CD4-positive, alpha-beta T cell treated with Interleukin-15 for 1 hour (primary cell): ENCODE results near the gene LYG2.
"Not testable (repeated sequence)": the region's sequence is repeated elsewhere in the genome, so short reads cannot be mapped to it uniquely, and the experiment has no call there.

ENCODE experiments used
- DNase-seq: peaks from one replicate; pipeline ENCODE4 v3.0.0-alpha.2; 2020

Gene LYG2

GRCh38 chr2:99255491-99256318 is at the start of gene LYG2:
Gene LYG2 (minus strand): TSS chr2:99255666. CDS start chr2:99254260, 1,406 bp downstream.
- no peak for DNase-seq

DNA sequence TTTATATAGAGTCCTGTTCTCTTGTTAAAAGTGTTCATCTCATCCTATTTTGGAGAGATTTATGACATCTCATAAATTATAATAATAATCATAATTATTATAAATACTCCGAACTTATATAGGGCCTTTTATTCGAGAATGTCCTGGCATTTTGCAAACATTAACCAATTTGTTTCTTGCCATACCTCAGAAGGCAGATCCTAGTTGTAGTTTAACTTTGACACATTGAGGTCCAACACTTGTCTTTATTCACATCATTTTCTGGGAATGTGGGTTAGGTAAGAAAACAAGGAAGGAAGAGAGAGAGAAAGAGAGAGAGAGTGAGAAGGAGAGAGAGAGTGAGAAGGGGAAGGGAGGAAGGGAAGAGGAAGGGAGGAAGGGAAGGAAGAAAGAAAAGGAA is 45.6 kb upstream of the LYG2 start, which contains the start of gene LYG1:
LYG1 (minus strand) TSS at position 101 of the 400 bp plus-strand sequence. CDS start 5,527 bp downstream, outside the sequence.
- DNase-seq: not testable (repeated sequence)

DNA sequence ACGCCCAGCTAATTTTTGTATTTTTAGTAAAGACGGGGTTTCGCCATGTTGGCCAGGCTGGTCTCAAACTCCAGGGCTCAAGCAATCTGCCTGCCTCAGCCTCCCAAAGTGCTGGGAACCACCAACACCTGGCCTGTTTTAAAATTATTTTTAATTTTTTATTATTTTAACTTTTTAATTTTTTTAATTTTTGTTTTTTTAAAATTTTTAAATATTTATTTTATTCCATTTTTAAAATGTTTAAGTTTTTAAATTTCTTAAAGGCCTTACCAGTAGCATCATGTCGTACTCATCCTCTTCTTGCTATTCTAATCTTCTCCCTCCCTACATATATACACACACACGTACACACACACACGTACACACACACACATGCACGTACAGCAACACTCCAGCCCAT is 44.1 kb upstream of the LYG2 start:
- no peak for DNase-seq

GRCh38 chr2:99297994-99298393 is 42.5 kb upstream of the LYG2 start:
- DNase-seq: no peak

DNA sequence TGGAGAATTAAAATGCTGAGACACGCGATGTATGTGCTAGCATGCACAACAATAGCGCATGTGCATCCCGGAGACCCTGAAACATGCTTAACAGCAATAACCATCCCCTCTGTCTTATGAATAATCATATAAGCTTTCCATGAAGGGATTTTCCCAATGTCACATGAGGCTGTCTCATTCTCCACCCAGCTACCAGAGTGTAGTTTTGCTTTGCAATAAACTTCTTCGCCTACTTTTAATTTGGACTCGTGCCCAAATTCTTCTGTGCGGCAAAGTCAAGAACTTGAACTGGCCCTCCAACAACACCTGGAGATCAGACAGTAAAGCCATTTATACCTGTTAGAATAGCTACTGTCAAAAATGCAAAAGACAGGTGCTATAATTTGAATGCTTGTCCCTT is 30.1 kb upstream of the LYG2 start:
- no peak for DNase-seq

DNA sequence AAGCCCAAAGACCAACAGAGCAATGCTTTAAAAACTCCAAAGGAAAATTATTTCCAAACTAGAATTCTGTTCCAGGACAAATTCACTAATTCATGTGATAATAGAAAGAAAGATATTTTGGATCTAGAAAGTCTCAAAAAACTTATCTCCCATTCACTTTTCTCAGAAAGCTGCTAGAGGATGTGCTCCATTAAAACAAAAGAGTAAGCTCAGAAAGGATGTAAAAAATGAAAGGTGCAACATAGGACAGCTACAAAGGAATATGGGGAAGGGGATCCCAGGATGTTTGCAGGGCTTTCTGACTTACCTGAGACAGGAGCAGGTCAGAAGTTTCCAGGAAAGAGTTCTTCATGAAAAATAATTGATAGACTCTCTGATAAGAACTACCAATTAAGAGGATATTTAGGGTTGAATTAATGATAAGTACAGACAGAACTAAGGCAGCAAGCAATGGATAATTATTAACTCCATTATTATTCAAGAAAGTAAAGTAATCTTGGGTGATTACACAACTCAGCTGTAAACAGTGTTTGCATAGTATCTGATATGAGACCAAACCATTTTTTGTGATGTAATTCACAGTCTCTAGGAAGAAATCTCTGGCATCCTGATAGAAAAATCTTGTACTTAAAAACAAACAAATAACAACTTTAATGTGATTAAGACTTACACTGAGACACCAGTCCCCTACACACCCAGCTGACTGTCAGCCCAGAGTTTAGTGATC is 24.7 kb upstream of the LYG2 start:
- no peak for DNase-seq

DNA sequence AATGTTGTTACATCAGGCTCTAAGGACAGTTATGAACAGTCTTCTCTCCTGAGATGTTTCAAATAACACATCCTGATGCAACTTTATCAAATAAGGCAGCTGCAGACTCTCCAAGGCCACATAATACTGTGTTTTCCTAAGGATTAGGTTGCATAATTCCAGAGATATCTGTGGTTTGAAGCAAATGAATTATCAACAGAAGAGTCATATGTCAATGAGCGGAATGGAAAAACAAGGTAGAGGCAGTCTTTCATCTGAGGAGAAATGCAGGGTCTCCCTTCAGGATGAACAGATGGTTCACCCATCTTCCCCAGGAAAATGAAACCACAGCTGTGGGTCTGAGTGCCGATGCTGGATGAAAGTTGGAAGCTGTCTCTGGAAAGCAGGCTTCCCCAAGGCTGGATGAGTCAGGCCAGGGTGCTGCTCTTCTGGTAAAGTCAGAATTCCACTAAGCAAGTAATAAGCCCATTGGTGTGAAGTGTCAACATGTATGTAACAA is 23.4 kb upstream of the LYG2 start:
- no peak for DNase-seq

- not testable (repeated sequence) for DNase-seq
Measured at GRCh38 chr2:99278195-99278765, 22.8 kb upstream of the LYG2 start.

DNA sequence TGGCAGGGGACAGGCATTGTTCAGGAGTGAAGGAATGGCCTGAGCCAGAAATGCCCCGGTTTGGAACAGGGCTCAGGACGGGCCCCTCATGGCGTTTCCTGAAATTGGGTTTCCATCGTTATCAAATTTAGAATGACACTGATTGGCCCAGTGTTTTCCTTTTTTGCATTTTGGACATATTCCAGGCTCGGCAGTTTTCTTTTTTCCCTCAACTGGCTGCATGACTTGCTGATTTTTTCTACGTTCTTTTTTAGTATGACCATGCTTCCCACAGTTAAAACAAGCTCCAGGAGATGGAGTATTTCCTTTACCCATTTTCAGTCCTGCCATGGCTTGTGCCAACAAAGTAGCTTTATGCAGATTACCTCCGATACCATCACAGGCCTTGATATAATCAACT is 20.4 kb upstream of the LYG2 start:
- no peak for DNase-seq

DNA sequence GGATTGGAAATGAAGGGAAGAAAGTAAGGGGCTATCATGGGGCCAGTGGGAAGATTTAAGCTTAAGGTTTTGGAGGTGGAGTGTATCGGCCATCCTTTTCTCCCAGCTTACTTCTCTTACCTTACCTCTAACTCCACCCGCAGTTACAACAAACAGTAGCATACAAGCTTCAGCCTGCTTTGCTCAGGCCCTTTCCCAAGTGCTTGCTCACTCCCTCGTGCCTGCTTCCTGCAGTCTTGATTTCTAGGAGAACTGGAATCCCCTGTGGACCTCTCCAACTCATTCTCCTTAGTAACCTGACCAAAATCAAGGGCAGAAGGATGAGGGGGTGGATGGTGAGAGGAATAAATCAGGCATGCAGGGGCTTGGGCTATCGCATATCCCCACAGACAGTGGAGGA is 5.8 kb upstream of the LYG2 start:
- DNase-seq: no peak

- no peak for DNase-seq
Measured at GRCh38 chr2:99260184-99260583, 4.7 kb upstream of the LYG2 start.

GRCh38 chr2:99259465-99259864 is 4.0 kb upstream of the LYG2 start:
- no peak for DNase-seq

GRCh38 chr2:99256677-99257076 is 1.2 kb upstream of the LYG2 start:
- no peak for DNase-seq

DNA sequence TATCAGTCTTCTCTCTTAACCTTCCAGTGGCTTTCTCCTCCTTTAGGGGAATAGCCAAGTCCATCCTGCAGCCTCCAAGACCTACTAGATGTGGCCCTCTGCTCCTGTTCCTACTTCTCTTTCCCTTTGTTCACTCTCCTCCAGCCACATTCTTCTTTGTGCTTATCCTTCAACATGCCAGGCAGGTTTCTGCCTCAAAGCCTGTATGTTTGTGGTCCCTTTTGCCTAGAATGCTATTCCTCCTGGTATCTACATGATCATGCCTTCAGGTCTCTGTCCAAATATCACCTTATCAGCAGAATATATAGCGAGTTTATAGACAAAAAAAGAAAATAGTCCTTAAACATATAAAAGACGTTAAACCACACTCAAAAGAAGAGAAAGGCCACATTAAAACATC is 5.5 kb downstream of the LYG2 start:
- DNase-seq: no peak

- DNase-seq: no peak
Measured at GRCh38 chr2:99242151-99242550, 13.3 kb downstream of the LYG2 start.

DNA sequence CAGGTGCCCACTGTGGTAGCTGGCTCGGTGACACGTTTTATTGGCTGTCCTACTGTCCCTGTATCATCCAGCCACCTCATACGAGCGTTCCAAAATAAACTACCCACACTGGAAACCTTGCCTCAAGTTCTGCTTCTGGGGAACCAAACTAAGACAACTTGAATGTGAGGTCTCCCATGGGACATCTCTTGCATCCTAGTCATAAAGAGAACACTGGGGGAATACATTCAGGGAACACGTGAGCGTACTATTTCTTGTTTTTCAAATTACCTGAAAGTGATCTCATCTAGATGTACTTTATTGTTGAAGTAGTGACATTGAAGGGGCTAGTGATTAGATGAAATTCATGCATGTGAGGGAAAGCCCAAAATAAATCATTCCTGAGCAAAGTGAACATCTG is 15.0 kb downstream of the LYG2 start:
- DNase-seq: no peak

DNA sequence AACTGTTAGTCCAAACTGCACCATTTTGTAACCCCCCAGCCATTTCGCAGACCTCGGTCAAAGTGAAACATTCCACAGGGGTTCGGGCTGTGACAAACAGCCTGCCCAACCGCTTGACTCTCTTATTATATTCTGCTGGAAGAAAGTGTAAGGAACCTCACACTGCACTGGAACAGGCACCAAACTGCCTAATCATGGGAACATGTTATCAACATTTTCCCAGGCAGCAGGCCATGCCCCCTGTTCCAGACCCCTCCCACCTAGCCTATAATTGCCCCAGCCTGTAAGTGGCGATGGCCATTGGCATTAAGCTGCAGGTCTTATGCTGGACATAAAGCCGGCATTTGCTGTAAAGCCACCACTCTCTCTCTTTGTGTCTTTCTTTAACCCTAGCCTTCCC is 16.9 kb downstream of the LYG2 start:
- DNase-seq: no peak

- not testable (repeated sequence) for DNase-seq
Measured at GRCh38 chr2:99233177-99233576, 22.3 kb downstream of the LYG2 start.

DNA sequence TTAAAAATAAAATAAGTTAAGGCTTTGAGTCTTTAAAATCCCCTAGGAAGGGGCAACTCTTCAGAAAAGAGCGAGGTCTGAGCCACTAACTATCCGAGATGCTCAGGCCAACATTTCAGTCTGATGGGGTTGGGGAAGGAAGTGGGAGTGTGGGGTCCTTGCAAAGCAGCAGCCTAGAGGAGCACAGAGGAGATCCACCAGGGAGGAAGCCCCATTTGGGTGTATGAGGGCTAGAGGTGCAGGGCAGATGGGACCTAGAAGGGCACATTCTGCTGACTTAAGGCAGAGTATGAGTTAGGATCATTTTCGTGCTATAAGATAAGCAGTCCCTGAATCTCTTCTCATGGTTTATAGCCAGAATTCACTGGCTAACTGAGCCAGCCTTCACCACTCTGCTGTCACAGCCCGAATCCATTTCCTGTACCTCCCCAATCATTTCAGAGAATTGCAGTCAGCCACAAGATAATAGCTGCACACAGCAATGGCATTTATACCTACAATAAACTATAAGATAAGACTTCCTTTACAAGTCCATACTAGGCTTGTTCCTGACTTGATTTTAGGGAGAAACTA is 37.5 kb downstream of the LYG2 start:
- no peak for DNase-seq

- DNase-seq: no peak
Measured at GRCh38 chr2:99216096-99216495, 39.4 kb downstream of the LYG2 start.

DNA sequence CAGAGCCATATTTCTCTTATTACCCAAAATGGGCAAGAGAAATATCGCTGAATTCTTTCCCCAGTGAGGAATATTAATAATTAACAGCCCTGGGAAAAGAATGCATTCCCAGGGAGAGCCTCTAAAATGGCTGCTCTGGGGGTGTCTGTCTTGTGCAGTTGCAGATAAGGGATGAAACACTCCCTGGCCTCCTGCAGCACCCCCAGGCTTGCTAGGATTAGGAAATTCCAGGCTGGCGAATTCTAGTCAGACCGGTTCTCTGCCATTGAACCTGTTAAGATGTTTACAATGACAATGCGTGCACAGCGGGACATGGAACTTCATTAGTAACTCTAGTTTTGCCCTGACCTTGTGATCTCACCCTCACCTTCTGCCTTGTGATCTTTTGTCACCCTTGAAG is 50.0 kb downstream of the LYG2 start:
- no peak for DNase-seq

GRCh38 chr2:99201959-99202678 is 53.3 kb downstream of the LYG2 start:
- DNase-seq: no peak
